Activated CD4-positive, alpha-beta memory T cell treated with anti-CD3 and anti-CD28 coated beads, Interleukin-2, amount 10 ng/mL, durations not matched to agents 7 days and 5 days (primary cell): ENCODE results near the gene FOXC1. TPM values are rescaled to one million over a fixed set of nuclear protein-coding genes. Genes with fewer than 3 reads are reported as not detected.

Experiments
- CTCF ChIA-PET: fragments of 350-600 bp; sonication (Branson Sonifier 250); formaldehyde crosslinking; loops from one replicate; lab custom pipeline; 2021; ENCODE audit warnings: antibody characterized with exemption, inconsistent platforms; lab: Charles Lee
- POLR2A ChIA-PET: fragments of 350-600 bp; sonication (Branson Sonifier 250); formaldehyde crosslinking; loops from one replicate; lab custom pipeline; 2021; ENCODE audit warnings: antibody characterized with exemption; lab: Charles Lee
- DNase-seq: peaks from one replicate; pipeline ENCODE4 v3.0.0-alpha.2; 2020
- H3K27ac Mint-ChIP-seq: one replicate; pipeline ENCODE4 v1.8.0; 2021; ENCODE audit warnings: mild to moderate bottlenecking, mixed read lengths
- H3K27me3 Mint-ChIP-seq: one replicate; pipeline ENCODE4 v1.8.0; 2021; ENCODE audit warnings: mixed read lengths
- H3K36me3 Mint-ChIP-seq: one replicate; pipeline ENCODE4 v1.8.0; 2021; ENCODE audit warnings: low read depth, mixed read lengths
- H3K4me1 Mint-ChIP-seq: one replicate; pipeline ENCODE4 v1.8.0; 2021; ENCODE audit warnings: mixed read lengths
- H3K4me3 Mint-ChIP-seq: one replicate; pipeline ENCODE4 v1.8.0; 2021; ENCODE audit warnings: mild to moderate bottlenecking, mixed read lengths
- H3K9me3 Mint-ChIP-seq: one replicate; pipeline ENCODE4 v1.8.0; 2021; ENCODE audit warnings: mixed read lengths
- total RNA-seq, 2 experiments: library from RNA; stranded (reverse); gene quantifications; one replicate each; pipeline ENCODE4 v1.2.3, GENCODE V29; 2021

Gene FOXC1
- total RNA-seq, 2 experiments from 2014 or later, result 0.08 TPM; not detected in 1

GRCh38 chr6:1640476-1640875 is 30.8 kb downstream of the FOXC1 start:
- no peaks in the 10 kb centered on the region for H3K36me3 Mint-ChIP-seq
- no peaks in the 10 kb centered on the region for H3K4me1 Mint-ChIP-seq
- POLR2A ChIA-PET, result no interaction called here
- H3K4me3 Mint-ChIP-seq, result no peak overlapping the region
- no peak overlapping the region for H3K27ac Mint-ChIP-seq
- no peak for DNase-seq
- CTCF ChIA-PET, result no interaction called here
- no peaks in the 10 kb centered on the region for H3K27me3 Mint-ChIP-seq
- H3K9me3 Mint-ChIP-seq, result no peaks in the 10 kb centered on the region

- CTCF ChIA-PET, result no interaction called here
- Mint-ChIP-seq H3K27me3 (no peaks in the 10 kb centered on the region), H3K4me3 (no peak overlapping the region), H3K36me3 (no peaks in the 10 kb centered on the region), H3K9me3 (no peaks in the 10 kb centered on the region), H3K27ac (no peak overlapping the region), H3K4me1 (no peaks in the 10 kb centered on the region)
- POLR2A ChIA-PET, result no interaction called here
- DNase-seq, result no peak
Observed at GRCh38 chr6:1641343-1641885, 31.7 kb downstream of the FOXC1 start.

- POLR2A ChIA-PET, result no interaction called here
- Mint-ChIP-seq H3K27ac (no peak overlapping the region), H3K36me3 (no peaks in the 10 kb centered on the region), H3K27me3 (no peaks in the 10 kb centered on the region), H3K9me3 (no peaks in the 10 kb centered on the region), H3K4me1 (no peaks in the 10 kb centered on the region), H3K4me3 (no peak overlapping the region)
- CTCF ChIA-PET, result no interaction called here
- DNase-seq, result no peak
Observed at GRCh38 chr6:1643111-1643510, 33.4 kb downstream of the FOXC1 start.

GRCh38 chr6:1643830-1644445 is 34.2 kb downstream of the FOXC1 start:
- Mint-ChIP-seq H3K27ac (no peak overlapping the region), H3K9me3 (no peaks in the 10 kb centered on the region), H3K27me3 (no peaks in the 10 kb centered on the region), H3K36me3 (no peaks in the 10 kb centered on the region), H3K4me3 (no peak overlapping the region), H3K4me1 (no peaks in the 10 kb centered on the region)
- DNase-seq, result no peak
- CTCF ChIA-PET, result no interaction called here
- POLR2A ChIA-PET, result no interaction called here

GRCh38 chr6:1644516-1645060 is 34.9 kb downstream of the FOXC1 start:
- no peak overlapping the region for H3K4me3 Mint-ChIP-seq
- CTCF ChIA-PET, result no interaction called here
- no peaks in the 10 kb centered on the region for H3K9me3 Mint-ChIP-seq
- H3K4me1 Mint-ChIP-seq, result no peaks in the 10 kb centered on the region
- no peaks in the 10 kb centered on the region for H3K27me3 Mint-ChIP-seq
- H3K36me3 Mint-ChIP-seq, result no peaks in the 10 kb centered on the region
- POLR2A ChIA-PET, result no interaction called here
- no peak for DNase-seq
- no peak overlapping the region for H3K27ac Mint-ChIP-seq

- H3K9me3 Mint-ChIP-seq, result no peaks in the 10 kb centered on the region
- ChIA-PET POLR2A (no interaction called here), CTCF (no interaction called here)
- H3K4me3 Mint-ChIP-seq, result no peak overlapping the region
- H3K27ac Mint-ChIP-seq, result no peak overlapping the region
- no peaks in the 10 kb centered on the region for H3K36me3 Mint-ChIP-seq
- no peaks in the 10 kb centered on the region for H3K27me3 Mint-ChIP-seq
- no peaks in the 10 kb centered on the region for H3K4me1 Mint-ChIP-seq
- DNase-seq, result no peak
Observed at GRCh38 chr6:1645466-1646185, 35.9 kb downstream of the FOXC1 start.

- Mint-ChIP-seq H3K27ac (no peak overlapping the region), H3K9me3 (no peaks in the 10 kb centered on the region), H3K36me3 (no peaks in the 10 kb centered on the region), H3K27me3 (no peaks in the 10 kb centered on the region), H3K4me1 (no peaks in the 10 kb centered on the region), H3K4me3 (no peak overlapping the region)
- DNase-seq, result no peak
- ChIA-PET POLR2A (no interaction called here), CTCF (no interaction called here)
Observed at GRCh38 chr6:1651362-1651761, 41.6 kb downstream of the FOXC1 start.

GRCh38 chr6:1652842-1653241 is 43.1 kb downstream of the FOXC1 start:
- Mint-ChIP-seq H3K9me3 (no peaks in the 10 kb centered on the region), H3K27me3 (no peaks in the 10 kb centered on the region), H3K4me1 (no peaks in the 10 kb centered on the region), H3K4me3 (no peak overlapping the region), H3K36me3 (no peaks in the 10 kb centered on the region), H3K27ac (no peak overlapping the region)
- CTCF ChIA-PET, result no interaction called here
- POLR2A ChIA-PET, result no interaction called here
- no peak for DNase-seq

- Mint-ChIP-seq H3K36me3 (no peaks in the 10 kb centered on the region), H3K27me3 (no peaks in the 10 kb centered on the region), H3K4me3 (no peak overlapping the region), H3K27ac (no peak overlapping the region), H3K4me1 (no peaks in the 10 kb centered on the region), H3K9me3 (no peaks in the 10 kb centered on the region)
- ChIA-PET CTCF (interaction anchor here (1.4 kb wide), 1 partner anchor 980 kb away, joined by 3 read pairs; no protein-coding TSS in a partner anchor), POLR2A (no interaction called here)
- DNase-seq, result no peak
Observed at GRCh38 chr6:1654054-1654453, 44.3 kb downstream of the FOXC1 start.

- no peaks in the 10 kb centered on the region for H3K9me3 Mint-ChIP-seq
- H3K27me3 Mint-ChIP-seq, result no peaks in the 10 kb centered on the region
- ChIA-PET POLR2A (no interaction called here), CTCF (no interaction called here)
- no peaks in the 10 kb centered on the region for H3K36me3 Mint-ChIP-seq
- H3K4me1 Mint-ChIP-seq, result no peaks in the 10 kb centered on the region
- DNase-seq, result no peak
- H3K4me3 Mint-ChIP-seq, result no peak overlapping the region
- no peak overlapping the region for H3K27ac Mint-ChIP-seq
Observed at GRCh38 chr6:1657116-1657770, 47.5 kb downstream of the FOXC1 start.

GRCh38 chr6:1657771-1658165 is 48.1 kb downstream of the FOXC1 start:
- ChIA-PET POLR2A (no interaction called here), CTCF (no interaction called here)
- Mint-ChIP-seq H3K27ac (no peak overlapping the region), H3K4me1 (no peaks in the 10 kb centered on the region), H3K4me3 (no peak overlapping the region), H3K36me3 (no peaks in the 10 kb centered on the region), H3K9me3 (no peaks in the 10 kb centered on the region), H3K27me3 (no peaks in the 10 kb centered on the region)
- no peak for DNase-seq

GRCh38 chr6:1658212-1659005 is 48.7 kb downstream of the FOXC1 start:
- no peaks in the 10 kb centered on the region for H3K36me3 Mint-ChIP-seq
- no peak overlapping the region for H3K4me3 Mint-ChIP-seq
- no peak for DNase-seq
- CTCF ChIA-PET, result no interaction called here
- H3K4me1 Mint-ChIP-seq, result no peaks in the 10 kb centered on the region
- POLR2A ChIA-PET, result no interaction called here
- no peaks in the 10 kb centered on the region for H3K27me3 Mint-ChIP-seq
- no peak overlapping the region for H3K27ac Mint-ChIP-seq
- no peaks in the 10 kb centered on the region for H3K9me3 Mint-ChIP-seq

GRCh38 chr6:1659816-1660215 is 50.1 kb downstream of the FOXC1 start:
- CTCF ChIA-PET, result no interaction called here
- H3K4me3 Mint-ChIP-seq, result no peak overlapping the region
- POLR2A ChIA-PET, result no interaction called here

More at GRCh38 chr6:1659816-1660215, 50.1 kb downstream of the FOXC1 start:
- H3K4me1 Mint-ChIP-seq, result no peaks in the 10 kb centered on the region
- H3K36me3 Mint-ChIP-seq, result no peaks in the 10 kb centered on the region
- no peaks in the 10 kb centered on the region for H3K27me3 Mint-ChIP-seq
- no peaks in the 10 kb centered on the region for H3K9me3 Mint-ChIP-seq
- no peak for DNase-seq
- H3K27ac Mint-ChIP-seq, result no peak overlapping the region
